ENCODE results near the gene ITCH.

The ITCH gene

DNA sequence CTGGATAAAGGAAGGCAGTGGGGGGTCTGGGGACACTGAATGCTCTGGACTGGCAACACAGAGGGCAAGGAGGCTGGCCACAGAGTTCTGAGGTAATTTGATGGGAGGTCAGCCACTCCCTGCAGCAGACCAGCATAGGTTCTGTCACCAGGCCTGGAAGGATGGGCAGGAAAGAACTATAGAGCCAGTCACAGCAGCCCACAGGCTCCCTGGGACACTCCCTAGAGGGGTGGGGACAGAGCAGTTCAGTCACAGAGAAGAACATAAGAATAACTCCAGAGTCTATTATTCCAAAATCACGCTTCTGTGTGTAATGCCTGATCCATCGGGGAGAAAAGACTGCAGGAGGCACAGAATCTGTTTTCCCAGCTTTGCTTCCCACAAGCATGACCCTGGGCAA lies 172.8 kb downstream of the ITCH start:
- no peak for DNase-seq

DNA sequence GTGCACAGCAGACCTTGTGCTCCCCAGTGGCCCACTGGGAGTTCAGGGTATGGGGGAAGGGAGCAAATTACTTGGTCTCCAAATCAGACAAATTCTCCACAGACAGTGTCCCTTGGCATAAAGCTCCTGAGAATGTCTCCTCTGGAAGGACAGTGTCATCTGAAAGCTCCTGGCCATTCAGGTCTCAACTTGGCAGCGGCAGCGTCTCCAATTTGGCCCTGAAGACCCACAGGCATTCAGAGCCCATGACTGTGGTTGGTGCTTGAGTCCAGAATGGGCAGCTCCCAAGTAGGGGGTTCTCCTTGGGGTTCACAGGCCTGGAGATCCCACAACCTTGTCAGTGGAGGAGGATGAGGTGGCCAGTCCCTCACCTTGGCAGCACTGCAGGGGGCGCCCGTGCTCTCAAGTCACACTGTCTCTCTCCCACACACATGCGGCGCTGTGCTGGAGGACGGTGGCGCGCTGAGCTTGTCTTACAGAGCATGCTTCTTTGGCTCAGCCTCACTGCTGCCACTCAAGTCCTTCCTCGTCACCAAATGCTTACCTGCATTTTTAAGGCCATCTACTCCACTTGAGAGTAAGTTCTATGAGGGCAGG lies 173.8 kb downstream of the ITCH start:
- peak; percentile 1 for DNase-seq

DNA sequence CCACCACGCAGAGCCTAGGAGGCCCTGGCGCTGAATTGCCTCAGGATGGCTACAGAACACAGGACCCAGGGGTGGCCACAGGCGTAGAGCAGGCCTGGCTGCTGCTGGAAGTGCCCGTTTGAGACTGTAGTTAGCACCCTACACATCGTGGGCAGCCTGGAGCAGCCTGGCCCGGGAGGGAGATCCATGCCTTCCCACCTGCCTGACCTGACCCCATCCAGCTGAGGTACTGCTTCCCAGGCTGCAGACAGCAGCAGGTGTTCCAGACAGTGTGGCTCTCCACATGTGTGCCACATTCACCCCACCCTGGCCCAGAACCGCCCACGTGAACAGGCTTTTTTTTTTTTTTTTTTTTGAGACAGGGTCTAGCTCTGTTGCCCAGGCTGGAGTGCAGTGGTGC lies 174.6 kb downstream of the ITCH start:
- DNase-seq = peak; percentile 1

DNA sequence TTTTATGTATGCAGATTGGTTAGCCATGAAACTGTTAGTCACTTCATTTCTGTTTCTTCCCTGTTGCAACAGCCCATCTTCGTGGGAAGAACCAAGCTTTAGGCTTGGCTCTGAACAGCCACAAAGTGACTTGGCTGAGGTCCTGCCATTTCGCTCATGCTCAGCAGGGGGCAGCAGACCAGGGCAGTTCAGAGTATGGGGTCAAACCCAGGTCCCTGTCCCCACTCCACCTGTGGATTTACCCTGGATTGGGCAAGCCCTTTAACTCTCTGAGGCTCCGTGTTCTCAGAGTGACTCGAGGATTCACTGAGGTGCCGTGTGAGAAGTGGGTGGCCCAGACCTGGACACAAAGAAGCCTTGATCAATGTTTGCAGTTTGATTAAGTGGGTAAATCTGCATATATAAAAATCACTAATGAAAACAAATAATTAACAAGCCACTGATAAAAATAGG lies 175.6 kb downstream of the ITCH start:
- peak; percentile 32 for DNase-seq

DNA sequence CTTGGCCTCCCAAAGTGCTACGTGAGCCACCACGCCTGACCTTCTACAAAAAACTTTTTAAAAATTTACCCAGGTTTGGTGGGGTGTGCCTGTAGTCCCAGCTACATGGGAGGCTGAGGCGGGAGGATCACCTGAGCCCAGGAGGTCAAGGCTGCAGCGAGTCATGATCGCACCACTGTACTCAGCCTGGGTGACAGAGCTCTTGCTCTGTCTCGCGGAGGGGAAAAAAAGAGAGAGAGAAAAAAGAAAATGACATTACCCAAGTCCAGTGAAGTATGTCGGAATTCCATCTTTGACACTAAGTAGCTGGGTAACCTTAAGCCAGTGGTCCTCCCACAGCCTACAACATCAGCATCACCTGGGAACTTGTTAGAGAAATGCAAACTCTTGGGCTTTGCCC lies 176.7 kb downstream of the ITCH start:
- DNase-seq = peak; percentile 0

DNA sequence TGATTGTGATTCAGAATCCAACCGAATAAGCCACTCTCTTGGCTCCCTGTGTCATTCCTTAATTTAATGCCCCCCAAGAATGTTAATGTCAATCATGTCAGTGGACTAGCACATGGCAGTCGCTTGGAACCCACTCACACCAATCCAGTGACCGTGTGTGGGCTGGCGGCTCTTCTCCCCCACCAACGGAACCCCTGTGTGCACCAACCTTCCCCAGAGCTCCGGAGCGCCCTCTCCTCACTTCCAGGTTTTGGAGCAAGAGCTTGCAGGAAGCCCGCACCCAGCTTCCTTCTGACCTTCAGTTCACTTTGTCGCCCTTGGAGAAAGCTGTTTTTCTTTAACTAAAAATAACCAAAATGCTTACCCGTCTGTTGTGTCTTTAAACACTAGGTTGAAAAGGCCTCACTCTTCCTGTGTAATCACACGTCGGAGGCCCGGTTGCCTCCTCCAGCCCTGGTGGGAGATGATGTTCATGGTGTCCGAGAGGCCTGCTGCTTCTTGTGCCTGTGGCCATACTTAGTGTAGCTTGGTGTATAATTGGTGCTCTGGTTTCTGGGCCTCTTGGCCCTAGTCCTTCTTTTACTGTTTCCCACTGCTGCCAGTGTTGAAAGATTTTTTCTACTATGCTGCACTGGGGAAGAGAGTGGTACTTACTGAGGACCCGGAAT lies 177.7 kb downstream of the ITCH start:
- DNase-seq = no peak

DNA sequence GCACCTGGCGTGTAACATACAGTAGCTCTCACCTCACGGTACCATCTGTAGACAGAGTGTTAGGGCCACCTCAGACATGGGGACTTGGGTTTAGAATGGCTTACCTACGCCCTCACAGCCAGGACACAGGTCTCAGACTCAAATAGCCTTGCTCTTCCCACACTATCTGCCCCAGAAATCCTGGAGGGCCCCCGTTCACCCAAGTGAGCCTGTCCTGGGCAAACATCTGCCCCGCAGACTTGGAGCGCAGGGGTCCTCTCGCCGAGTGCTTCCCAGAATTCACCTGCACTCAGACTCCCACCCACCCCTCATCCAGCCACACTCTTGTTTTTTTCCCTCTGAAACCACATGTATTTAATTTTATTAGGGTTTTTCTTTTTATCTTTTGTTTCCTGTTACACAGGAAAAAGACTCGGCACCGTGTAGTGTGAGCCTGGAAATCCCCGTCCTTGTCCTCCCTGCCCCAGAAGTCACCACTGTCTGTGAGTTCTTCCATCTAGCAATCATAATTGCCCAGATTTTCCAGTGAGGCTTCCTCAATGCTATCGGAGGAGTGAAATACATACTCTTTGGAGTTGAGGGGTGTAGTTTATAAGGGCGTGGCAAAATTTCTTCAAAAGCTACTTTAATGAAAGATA lies 178.3 kb downstream of the ITCH start:
- DNase-seq = peak; percentile 1

DNA sequence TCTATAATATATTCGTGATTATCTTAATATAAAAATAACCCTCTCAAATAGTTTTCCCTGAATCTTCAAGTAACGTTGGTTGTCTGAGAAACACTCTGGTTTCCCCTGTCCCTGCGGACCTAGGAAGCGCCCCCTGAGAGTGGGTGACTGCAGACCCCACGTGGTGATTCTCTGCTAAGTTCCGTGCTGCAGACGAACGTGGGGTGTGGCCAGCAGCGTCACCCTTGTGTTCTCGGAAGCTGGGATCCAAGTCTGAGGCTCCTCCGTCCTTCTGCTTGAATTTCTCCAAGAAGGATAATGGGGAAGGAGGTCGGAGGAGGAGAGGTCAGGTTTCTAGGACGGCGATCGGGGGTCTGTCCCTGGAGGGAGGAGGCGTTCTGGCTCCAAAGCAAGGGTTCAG lies 178.8 kb downstream of the ITCH start:
- no peak for DNase-seq

DNA sequence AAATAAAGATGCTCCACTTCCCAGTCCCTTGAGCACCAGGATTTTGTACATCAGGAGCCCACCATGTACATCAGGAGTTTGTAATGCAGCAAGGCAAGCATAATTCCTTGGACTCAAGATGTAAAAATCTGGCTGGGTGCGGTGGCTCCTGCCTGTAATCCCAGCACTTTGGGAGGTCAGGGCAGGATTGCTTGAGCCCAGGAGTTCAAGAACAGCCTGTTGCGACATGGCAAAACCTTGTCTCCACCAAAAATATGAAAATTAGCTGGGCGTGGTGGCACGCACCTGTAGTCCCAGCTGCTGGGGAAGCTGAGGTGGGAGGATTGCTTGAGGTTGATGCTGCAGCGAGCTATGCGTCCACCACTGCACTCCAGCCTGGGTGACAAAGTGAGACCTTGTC lies 179.4 kb downstream of the ITCH start:
- no peak for DNase-seq

DNA sequence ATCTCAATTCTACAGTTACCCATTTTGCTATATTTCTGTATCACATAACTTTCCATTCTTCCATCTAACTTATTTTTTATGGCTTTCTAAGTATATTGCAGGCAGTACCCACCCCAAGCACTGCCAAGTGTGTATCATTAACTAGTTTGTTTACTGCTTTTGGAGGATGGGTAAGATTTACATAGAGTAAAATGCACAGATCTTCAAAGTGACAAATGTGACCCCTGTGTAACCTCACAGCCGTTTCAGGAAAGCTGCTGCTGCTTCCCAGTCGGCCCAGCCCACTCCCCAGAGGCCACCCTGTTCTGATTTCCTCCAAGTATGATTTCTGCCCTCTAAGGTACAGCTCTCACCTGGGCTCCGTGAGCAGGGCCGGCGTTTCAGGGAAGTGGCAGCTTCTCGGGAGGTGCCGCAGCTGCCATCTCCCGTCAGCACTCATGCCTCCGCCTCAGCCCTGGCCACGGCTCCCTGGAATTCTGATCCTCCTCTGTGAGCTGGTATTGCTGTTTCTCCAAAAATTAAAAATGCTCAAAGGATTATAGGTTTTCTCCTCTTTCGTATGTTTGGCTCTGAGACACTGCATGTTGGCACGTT lies 180.5 kb downstream of the ITCH start:
- DNase-seq = peak; percentile 0

DNA sequence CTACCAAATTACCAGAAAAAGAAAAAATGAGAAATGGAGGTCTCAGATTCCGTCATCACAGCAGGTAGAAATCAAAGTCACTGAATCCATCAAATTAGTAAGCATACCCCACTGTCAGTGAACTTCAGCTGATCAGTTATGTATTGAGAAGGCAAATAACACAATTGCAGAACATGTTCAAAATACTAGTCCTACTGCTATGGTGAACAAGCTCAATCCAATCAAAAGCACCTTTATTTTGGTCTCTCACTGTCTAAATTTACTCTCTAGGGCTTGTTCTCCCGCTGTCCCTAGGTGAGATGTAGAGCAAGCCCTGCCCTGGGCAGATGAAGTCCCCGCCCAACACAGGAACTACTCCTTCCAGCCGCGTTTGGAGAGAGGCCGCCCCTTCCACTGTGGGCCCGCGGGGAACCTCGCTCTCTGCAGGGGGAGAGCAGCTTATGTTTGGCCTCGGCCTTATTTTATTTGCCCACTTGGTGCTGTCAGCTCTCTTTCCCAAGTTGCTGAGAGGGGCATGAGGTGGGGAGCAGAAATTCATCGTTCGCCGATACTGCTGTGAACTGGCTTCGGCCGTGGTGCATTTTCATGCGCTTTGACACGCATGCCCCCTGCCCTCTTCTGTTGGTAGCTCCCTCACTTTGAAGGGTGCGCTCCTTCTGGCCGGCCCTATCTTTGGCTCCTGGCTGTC lies 181.2 kb downstream of the ITCH start:
- DNase-seq = peak; percentile 1

DNA sequence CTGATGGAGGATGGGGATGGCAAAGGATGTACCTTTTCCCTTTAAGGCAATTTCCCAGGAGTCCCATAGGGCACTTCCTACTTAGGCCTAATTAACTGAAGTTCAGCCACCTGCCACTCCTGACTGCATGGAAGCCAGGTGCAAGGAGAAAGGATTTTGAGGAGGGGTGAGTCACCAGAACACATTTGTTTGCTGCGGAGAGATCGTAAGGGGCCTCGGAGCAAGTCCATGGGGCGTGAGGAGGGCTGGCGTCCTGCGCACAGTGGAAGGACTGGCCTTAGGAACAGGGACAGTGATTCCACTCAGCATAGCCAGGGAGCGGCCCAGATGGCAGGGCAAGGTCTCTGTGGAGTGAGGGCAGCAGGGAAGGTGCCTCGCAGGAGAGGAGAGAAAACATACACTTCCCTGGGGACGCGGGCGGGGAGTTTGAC lies 183.7 kb downstream of the ITCH start:
- DNase-seq = peak; percentile 0

DNA sequence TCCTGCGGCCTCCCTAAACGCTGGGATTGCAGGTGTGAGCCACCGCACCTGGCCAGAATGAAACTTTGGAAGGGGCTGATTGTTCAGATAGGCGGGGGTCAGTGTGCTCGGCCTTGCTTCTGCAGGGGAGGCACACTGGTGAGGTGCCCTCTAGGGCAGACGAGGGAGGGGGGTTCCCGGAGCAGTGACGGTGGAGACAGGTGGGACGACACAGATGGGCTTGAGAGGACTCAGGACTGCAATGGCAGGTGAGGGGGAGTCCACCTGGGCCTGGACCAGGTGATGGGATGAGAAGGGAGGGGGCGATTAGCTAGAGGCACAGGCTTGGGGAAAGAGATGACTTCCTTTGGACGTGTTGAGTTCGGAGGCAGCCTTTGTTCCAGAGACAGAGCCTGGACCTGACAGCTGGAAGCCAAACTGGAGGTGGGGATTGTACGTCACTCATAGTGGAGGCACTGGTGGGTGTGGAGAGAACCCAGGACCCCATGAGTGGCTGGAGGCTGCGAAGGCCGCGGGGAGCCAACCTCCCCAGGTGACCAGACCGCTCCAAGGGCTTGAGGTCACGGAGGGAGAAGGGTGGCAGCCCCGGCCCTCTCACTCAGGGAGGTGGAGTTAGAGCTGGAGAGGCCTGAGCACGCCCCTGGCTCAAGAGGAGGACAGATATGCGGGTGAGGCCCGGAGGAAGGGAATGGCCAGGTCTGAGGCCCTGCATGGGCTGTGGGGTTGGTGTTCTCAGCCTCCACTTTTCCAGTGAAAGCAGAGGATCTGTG lies 185.0 kb downstream of the ITCH start:
- peak; percentile 0 for DNase-seq

DNA sequence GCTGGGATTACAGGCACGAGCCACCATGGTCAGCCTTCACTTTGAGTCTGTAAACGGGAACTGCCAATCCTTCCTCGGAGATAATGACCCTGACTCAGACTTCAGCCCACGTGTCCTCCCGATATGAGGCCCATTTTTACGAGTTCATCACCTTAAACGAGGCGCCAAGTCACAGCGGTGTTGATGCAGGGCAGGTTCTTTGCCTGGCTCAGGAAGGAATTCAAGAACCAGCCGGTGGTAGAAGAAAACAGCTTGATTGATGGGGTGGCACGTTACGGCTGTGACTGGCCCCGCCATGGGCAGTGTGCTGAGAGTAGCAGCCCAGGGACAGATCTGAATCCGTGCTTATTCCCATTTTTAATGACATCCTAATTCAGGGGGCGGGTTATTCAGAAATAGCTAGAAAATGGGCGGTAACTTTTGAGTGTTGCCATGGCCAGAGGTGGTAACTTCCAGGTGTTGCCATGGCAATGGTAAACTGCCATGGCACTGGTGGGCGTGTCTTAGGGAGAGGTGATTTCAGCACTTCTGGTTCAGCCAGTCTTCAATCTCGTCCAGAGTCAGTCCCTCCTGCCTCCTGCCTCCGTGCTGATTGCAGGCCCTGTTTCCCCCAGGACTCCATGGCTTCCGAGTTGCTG lies 186.3 kb downstream of the ITCH start:
- peak; percentile 31 for DNase-seq

DNA sequence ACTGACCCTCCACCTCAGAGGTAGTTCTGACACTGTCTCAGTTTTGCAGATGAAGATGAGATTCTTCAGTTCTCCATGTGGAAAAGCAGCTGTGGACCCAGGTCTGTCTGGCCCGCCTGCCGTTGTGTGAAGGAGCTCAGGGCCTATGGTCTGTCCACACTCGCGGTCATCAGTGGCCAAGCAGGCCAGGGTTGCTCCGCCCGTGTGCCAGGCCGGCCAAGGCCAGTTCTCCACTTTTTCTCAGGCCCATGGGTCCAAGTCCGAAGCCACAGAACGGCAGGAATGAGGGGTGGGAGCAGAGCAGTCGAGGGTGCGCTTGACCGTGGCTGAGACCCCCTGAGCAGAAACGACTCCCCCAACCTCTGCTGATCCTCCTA lies 186.8 kb downstream of the ITCH start:
- peak; percentile 0 for DNase-seq

DNA sequence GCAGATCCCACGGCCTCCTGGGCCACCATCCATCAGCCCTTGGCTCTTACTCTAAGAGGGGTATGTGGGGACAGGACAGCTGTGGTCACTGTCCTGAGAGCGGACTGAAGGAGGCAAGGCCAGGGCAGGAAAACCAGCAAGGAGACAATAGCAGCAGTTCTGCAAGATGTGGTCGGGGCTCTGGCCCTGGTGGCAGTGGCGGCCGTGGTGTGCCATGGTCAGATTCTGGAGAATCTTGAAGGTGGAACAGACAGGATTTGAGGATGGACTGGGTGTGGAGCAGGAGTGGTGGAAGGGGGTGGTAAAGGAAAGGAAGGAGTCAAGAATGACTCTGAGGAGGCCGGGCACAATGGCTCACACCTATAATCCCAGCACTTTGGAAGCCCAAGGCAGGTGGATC lies 189.5 kb downstream of the ITCH start:
- DNase-seq = no peak

DNA sequence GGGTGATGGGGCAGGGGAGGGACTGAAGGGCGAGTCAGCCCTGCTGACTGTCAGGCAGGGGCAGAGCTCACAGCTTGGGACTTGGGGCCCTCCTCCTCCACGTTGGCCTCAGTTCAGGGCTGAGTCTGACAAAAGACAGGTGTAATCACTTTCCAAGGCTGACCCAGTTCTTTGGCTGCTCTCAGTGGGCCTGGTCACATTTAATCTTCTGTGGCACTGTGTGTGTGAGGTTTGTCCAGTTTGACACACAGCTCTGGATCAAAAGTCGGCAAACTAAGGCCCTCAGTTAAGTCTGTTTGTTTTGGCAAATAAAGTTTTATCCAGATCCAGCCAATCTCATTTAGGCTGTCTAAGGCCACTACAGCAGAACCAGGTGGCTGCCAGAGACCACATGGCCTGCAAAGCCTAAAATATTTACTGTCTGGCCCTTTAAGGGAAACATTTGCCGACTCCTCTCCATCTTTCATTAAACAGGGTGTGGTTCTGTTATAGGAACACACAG lies 190.3 kb downstream of the ITCH start:
- no peak for DNase-seq

DNA sequence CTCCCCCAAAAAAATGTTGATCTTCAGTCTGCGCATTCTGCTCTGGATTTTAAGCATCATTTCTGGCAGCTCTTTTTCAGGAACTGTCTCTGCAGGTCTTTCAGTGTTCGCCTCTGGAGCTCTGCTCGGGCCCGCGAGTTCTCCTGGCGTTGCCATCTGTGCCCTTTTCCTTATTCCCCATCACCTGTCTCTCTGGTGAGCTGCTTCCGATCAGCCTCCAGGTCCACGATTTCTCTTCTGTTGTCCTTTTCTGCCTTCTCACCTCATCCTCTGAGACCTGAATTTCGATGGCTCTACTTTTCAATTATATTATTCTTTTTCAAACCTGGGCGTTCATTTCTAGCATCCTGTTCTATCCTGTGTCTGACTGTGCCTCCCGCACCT lies 194.9 kb downstream of the ITCH start:
- no peak for DNase-seq

DNA sequence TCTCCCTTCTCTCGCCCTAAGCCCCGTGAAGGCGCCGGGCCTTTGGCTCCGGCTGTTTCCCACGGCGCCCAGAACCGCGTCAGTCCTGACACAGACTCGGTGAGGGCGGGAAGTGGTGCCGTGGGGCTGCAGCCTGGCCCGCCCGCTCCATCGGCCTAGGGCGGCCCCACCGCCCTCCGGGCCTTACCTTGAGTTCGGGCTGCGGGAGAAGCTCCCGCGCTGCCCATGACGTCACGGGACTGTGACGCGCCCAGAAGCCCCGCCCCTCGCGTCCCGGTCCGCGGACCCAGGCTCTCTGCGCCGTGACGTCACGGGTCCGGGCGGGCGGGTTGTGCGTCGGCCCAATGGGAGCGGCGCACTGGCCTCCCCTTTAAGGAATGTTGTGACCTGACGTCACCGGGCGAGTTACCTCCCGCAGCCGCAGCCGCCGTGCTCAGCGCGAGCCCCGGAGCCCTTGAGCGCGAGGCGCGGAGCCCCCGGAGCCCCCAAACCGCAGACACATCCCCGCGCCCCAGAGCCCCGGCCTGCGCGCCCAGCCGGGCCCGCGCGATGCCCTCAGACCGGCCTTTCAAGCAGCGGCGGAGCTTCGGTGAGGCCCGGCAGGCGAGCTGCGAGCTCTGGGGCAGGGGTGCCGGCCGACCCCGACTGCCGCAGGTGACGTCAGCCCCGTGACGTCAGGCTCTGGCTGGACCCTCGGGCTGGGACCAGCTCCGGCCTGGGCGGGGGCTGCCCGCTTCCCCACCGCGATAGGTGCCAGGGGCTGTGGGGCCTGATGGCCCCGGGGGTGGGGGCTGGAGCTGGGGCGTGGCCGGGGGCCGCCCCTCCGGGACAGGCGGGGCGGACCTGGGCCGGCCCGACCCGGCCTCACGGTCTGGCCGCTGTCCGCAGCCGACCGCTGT lies 195.5 kb downstream of the ITCH start, which contains the start of gene MAP1LC3A:
Gene MAP1LC3A, plus strand, starts transcription at position 399 of the 899 bp plus-strand sequence. Its CDS starts 151 bp downstream, at position 550.
- peak; percentile 78 for DNase-seq

DNA sequence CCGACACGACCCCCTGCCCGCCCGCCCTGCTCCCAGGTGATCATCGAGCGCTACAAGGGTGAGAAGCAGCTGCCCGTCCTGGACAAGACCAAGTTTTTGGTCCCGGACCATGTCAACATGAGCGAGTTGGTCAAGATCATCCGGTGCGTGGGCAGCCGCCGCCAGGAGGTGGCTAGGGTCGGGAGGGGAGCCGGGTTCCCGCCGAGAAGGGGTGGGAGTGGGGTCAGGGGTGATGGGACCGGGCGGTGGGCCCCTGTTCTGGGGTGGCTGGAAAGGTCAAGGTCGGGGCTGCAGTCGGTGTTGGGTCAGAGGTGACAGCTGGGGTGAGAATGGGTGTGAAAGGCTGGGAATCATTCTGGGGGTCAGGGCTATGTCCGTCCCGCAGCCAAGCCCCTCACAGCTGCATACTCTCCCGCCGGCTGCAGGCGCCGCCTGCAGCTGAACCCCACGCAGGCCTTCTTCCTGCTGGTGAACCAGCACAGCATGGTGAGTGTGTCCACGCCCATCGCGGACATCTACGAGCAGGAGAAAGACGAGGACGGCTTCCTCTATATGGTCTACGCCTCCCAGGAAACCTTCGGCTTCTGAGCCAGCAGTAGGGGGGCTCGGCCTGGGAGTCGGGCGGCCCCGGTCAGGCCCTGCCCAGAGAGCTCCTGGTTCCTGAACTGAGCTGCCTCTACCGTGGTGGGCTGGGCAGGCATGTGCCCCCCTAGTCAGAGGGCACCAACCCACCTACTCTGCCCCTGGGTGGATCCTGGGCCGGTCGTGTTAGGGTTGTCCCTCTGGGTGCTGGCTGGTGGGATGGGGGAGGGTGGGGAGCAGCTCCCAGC lies 196.5 kb downstream of the ITCH start:
- no peak for DNase-seq
